Posterior cingulate gyrus (tissue), 11 donors: ENCODE data around the gene CCNT2.
"Not testable (repeated sequence)": the region's sequence is repeated elsewhere in the genome, so short reads cannot be mapped to it uniquely, and the experiment has no call there.

Experiments used
- DNase-seq, 10 donors: peaks; one replicate each; pipeline versions ENCODE4 v3.0.0 to v3.0.0-alpha.2; 2020 to 2021; ENCODE audit warnings: mixed read lengths in 3 of 10
- intact Hi-C: fragments of 100-400 bp; cut with DNase I; formaldehyde crosslinking; loops from one replicate; pipeline ENCODE4 v1.15.1; 2023

Gene CCNT2

DNA sequence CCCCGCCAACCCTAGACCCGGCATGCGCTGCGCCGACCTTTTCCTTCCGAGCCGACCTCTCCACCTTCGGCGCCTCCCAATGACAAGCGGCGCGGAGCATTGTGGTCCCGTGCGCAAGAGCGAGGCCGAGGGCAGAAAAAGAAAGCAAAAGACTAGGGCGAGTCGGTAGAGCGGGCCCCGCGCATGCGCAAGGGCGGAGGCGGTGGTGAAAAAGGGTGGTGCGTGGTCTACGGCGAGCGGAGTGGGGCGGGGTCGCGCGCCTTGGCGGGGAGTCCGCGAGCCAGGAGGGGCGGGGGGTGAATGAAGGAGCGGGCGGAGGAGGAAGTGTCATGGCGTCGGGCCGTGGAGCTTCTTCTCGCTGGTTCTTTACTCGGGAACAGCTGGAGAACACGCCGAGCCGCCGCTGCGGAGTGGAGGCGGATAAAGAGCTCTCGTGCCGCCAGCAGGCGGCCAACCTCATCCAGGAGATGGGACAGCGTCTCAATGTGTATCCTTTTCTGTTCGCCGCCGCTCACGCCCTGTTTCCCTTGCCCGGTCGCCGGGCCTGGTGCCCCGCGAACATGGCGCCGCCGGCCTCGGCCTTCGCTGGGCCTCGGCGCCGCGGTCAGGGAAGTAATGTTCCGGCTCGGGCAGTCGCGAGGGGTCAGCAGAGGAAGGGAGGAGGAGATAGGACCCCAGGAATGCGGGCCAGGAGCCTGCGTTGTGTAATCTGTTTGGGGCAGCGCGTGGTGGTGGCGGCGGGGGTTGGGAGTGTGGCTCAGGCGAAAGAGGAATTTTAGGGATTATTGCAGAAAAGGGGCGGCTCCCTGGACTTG, at the start of gene CCNT2:
Gene CCNT2 (plus strand): TSS at position 297 of the 815 bp plus-strand sequence. CDS start 33 bp downstream, at position 330.
- intact Hi-C loops: loop anchor here (2.0 to 10.0 kb wide), 2 partner anchors 136 to 612 kb away; partner anchors contain the start of genes R3HDM1, RAB3GAP1 and ZRANB3
- DNase-seq: peak; percentile 97 to 100 (median 99)

GRCh38 chr2:134869946-134870736, 48.5 kb upstream of the CCNT2 start:
- peak in 1 of 10 donors; percentile 9 for DNase-seq
- intact Hi-C loops: no loop called here

DNA sequence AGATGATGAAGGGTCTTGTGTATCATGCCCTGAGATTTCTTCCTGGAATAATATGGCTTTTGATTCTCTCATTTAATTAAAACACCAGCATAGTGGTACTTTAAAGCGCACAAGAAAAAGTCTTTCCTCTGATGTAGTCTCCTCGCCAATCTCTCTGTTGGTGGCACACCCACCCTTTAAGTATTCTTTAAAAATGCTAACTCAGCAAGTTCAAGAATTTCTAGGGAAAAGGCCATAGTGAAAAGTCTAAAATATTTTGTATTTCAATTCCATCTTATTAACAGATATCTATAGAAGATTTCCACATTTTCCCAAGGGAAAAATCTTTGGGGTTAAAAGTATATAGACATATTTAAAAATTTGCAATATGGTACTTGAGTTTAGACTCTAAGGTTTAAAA, 45.5 kb upstream of the CCNT2 start:
- intact Hi-C loops: no loop called here
- DNase-seq: no peak

GRCh38 chr2:134875309-134875708, 43.3 kb upstream of the CCNT2 start:
- intact Hi-C loops: no loop called here
- DNase-seq: no peak

- intact Hi-C loops: no loop called here
These were observed 35.8 kb upstream of the CCNT2 start for GRCh38 chr2:134882773-134883172.

GRCh38 chr2:134883552-134884293, 34.9 kb upstream of the CCNT2 start:
- no peak for DNase-seq
- intact Hi-C loops: no loop called here

More at GRCh38 chr2:134882773-134883172, 35.8 kb upstream of the CCNT2 start:
- no peak for DNase-seq

- no peak for DNase-seq
- intact Hi-C loops: no loop called here
These were observed 34.2 kb upstream of the CCNT2 start for GRCh38 chr2:134884435-134884834.

DNA sequence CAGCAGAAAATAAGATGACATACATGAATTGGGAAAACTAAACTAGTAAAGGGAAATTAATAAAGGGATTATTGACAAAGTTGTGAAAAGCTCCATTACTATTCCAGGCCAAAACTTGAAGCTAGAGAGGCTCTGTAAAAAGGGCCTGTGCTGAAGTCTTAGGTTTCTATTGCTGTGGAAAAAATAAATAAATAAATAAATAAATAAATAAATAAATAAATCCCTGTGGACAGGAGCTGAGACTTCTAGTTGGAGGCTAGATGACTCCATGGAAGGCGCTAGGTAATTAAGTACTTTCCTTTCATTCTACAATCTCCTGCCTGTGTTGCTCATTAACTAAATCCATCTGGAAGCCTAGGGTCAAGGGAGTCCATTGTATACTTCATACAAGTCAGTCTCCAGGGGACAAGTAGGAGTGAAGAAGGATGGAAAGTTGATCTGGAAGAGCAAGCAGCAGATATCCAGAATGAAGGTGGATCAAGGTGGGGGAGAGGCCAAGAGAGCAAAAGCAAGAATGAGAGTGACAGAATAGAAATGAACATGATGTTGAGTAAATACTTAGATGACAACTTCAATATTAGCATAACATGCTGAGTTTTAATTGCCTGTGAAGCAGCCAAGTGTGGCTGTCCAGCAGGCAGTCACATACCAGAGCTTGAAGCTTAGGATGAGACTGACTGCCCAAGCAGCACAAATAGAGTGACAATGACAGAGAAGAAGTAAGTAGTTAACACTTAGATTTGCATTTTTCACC, 26.2 kb upstream of the CCNT2 start:
- intact Hi-C loops: no loop called here
- DNase-seq: no peak

DNA sequence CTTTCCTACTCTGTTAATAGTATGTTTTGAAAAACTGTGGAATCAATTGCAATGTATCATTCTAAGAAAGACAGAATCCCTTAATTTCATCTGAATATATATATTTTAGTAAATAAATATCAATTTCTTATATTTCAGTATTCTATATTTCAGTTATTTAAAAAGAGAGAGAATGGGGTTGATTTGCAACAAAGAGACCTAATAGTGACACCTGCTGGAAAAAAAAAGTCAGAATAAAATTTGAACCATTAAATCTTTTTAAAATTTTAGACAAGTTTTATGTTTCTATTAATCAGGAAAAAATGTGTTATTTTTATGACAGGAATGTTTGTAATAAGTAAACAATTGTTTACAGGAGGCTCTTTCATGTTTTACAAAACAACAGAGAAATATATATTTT, 20.7 kb upstream of the CCNT2 start:
- no peak for DNase-seq
- intact Hi-C loops: loop anchor here (2.0 kb wide), 1 partner anchor 437 kb away; no protein-coding TSS in a partner anchor

- intact Hi-C loops: no loop called here
These were observed 19.4 kb upstream of the CCNT2 start for GRCh38 chr2:134899204-134899603.

DNA sequence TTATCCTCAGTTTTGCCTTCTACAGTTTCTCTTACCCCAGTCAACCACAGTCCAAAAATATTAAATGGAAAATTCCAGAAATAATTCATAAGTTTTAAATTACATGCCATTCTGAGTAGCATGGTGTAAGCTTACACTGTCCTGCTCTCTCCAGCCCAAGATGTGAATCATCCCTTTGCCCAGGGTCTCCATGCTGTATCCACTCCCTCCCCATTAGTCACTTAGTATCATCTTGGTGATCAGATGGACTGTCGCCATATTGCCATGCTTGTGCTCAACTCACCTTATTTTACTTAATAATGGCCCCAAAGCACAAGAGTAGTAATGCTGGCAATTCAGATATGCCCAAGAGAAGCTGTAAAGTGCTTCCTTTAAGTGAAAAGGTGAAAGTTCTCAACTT, 18.5 kb upstream of the CCNT2 start:
- no peak for DNase-seq
- intact Hi-C loops: no loop called here

More at GRCh38 chr2:134899204-134899603, 19.4 kb upstream of the CCNT2 start:
- no peak for DNase-seq

DNA sequence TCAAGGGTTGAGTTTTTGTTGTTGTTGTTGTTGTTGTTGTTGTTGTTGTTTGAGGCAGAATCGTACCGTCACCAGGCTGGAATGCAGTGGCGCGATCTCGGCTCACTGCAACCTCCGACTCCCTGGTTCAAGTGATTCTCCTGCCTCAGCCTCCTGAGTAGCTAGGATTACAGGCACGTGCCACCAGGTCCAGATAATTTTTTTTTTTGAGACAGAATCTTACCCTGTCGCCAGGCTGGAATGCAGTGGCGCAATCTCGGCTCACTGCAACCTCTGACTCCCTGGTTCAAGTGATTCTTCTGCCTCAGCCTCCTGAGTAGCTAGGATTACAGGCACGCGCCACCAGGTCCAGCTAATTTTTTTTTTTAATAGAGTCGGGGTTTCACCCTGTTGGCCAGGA, 14.9 kb upstream of the CCNT2 start:
- intact Hi-C loops, DNase-seq: not testable (repeated sequence)

DNA sequence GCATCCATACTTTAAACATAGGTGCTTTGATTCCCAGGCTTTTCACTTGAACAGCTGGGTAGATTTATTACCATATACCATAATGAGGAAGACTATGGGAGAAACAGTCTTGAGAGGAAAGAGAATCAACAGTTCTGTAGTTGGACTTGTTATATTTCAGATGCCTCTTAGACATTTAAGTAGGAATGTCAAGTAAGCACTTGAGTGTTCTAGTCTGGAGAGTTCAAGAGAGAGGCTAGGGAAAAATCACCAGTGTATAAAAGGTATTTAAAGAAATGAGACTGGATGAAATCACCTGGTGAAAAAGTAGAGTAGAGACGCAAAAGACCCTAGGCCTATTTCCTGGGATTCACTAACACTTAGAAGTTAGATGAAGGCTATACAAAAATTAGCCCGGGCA, 13.5 kb upstream of the CCNT2 start:
- intact Hi-C loops: no loop called here
- no peak for DNase-seq

DNA sequence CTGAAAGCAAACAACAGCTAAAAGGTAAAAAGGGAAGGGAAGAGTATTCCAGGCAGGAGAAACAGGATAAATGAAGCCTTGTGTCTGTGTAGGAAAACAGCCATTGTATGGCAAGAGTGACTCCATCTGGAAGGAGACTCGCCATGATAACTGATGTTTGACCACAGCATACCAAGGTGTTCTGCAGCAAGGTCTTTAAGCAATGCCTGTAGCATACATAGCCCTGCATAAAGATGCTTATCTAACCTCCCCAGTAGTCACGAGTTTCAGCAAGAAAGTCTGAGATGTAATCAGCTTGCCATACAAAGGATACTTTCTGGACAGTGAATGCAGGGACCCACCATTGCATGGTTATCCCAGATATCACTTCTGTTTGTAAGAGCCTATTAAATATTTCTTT, 11.9 kb upstream of the CCNT2 start:
- no peak for DNase-seq

GRCh38 chr2:134907441-134908116, 11.0 kb upstream of the CCNT2 start:
- intact Hi-C loops, DNase-seq: not testable (repeated sequence)

More for the DNA sequence above, 11.9 kb upstream of the CCNT2 start:
- intact Hi-C loops: no loop called here

- intact Hi-C loops: loop anchor here (10.0 kb wide), 1 partner anchor 144 kb away; the partner anchor contains the start of gene RAB3GAP1
- no peak for DNase-seq
These were observed 7.7 kb upstream of the CCNT2 start for GRCh38 chr2:134910763-134911399.

DNA sequence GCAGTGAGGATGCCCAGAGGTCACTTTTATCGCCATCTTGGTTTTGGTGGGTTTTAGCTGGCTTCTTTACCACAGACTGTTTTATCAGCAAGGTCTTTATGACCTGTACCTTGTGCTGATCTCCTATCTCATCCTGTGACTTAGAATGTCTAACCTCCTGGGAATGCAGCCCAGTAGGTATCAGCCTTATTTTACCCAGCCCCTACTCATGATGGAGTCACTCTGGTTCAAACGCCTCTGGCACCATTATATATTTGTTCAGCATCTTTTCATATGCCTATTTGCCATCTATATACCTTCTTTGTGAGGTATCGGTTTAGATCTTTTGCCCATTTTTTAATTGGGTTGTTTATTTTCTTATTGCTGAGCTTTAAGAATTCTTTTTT, 7.2 kb upstream of the CCNT2 start:
- intact Hi-C loops: loop anchor here (10.0 kb wide), 1 partner anchor 143 kb away; the partner anchor contains the start of gene RAB3GAP1
- no peak for DNase-seq

DNA sequence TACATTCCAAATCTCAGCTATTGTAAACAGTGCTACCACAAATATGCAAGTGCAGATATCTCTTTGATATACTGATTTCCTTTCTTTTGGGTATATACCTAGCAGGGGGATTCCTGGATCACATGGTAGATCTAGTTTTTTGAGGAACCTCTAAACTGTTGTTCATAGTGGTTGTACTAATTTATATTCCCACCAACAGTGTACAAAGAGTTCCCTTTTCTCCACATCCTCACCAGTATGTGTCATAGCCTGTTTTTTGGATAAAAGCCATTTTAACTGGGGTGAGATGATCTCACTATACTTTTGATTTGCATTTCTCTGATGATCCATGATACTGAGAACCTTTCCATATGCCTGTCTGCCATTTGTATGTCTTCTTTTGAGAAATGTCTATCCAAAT, 6.3 kb upstream of the CCNT2 start:
- no peak for DNase-seq
- intact Hi-C loops: loop anchor here (10.0 kb wide), 1 partner anchor 142 kb away; the partner anchor contains the start of gene RAB3GAP1
